A673 (cell line): ENCODE measurements around the gene HIBCH. TPM values are rescaled to one million over a fixed set of nuclear protein-coding genes. Genes with fewer than 3 reads are reported as not detected.

Experiments
- BruUV-seq: library from RNA; stranded (reverse); fragments of 400-500 nt; replicated peaks from 2 replicates; lab custom pipeline; 2021; lab: Mats Ljungman, UMichigan
- CTCF ChIA-PET: fragments of 300-600 bp; sonication (Branson Sonifier 250); formaldehyde crosslinking; loops from one replicate; lab custom pipeline; 2022; ENCODE audit warnings: antibody characterized with exemption; lab: Charles Lee
- POLR2A ChIA-PET: fragments of 300-600 bp; sonication (Branson Sonifier 250); formaldehyde crosslinking; loops from one replicate; lab custom pipeline; 2022; ENCODE audit warnings: antibody characterized with exemption; ENCODE audit not compliant: low non-redundant PET; lab: Charles Lee
- DNase-seq: peaks from one replicate; pipeline ENCODE4 v3.0.0-alpha.2; 2015; ENCODE audit warnings: low spot score
- H3K27ac ChIP-seq: fragments of 200-600 bp; sonication (generic); 2 replicates; pipeline ENCODE4 v1.5.1; 2016; ENCODE audit warnings: mixed run types, low read depth, mild to moderate bottlenecking, mixed read lengths, antibody characterized with exemption, low read length; ENCODE audit not compliant: poor library complexity, severe bottlenecking
- H3K27me3 ChIP-seq: fragments of 200-600 bp; sonication (generic); replicated peaks from 2 replicates; pipeline ENCODE4 v1.6.1; 2017; ENCODE audit warnings: mixed run types, low read depth, mild to moderate bottlenecking, mixed read lengths, antibody characterized with exemption, low read length; ENCODE audit not compliant: insufficient read depth, poor library complexity
- H3K36me3 ChIP-seq: fragments of 200-600 bp; sonication (generic); 2 replicates; pipeline ENCODE4 v1.6.1; 2016; ENCODE audit warnings: mixed run types, mild to moderate bottlenecking, mixed read lengths, antibody characterized with exemption, low read length; ENCODE audit not compliant: insufficient read depth, poor library complexity, severe bottlenecking
- H3K4me1 ChIP-seq: fragments of 200-600 bp; sonication (generic); 2 replicates; pipeline ENCODE4 v1.6.1; 2017; ENCODE audit warnings: mixed run types, mild to moderate bottlenecking, mixed read lengths, antibody characterized with exemption, low read length; ENCODE audit not compliant: insufficient read depth, poor library complexity, severe bottlenecking
- H3K4me3 ChIP-seq: fragments of 200-600 bp; sonication (generic); 2 replicates; pipeline ENCODE4 v1.5.1; 2016; ENCODE audit warnings: low read depth, mixed run types, mild to moderate bottlenecking, mixed read lengths, low read length; ENCODE audit not compliant: poor library complexity, severe bottlenecking
- H3K9me3 ChIP-seq: fragments of 200-600 bp; sonication (generic); 2 replicates; pipeline ENCODE4 v1.6.1; 2016; ENCODE audit warnings: mixed run types, low read depth, mild to moderate bottlenecking, mixed read lengths, antibody characterized with exemption, low read length; ENCODE audit not compliant: poor library complexity, severe bottlenecking
- EZH2 ChIP-seq: fragments of 200-600 bp; sonication (generic); IDR thresholded peaks from 2 replicates; pipeline ENCODE4 v1.6.1; 2017; ENCODE audit warnings: borderline replicate concordance, low read depth, mild to moderate bottlenecking, mixed read lengths, antibody characterized with exemption, low read length; ENCODE audit not compliant: poor library complexity, severe bottlenecking
- intact Hi-C: fragments of 100-400 bp; cut with micrococcal nuclease; formaldehyde crosslinking; loops from one replicate; pipeline ENCODE4 v1.10.0; 2022; ENCODE audit not compliant: unreplicated experiment
- total RNA-seq: library from RNA; stranded (reverse); gene quantifications from 2 replicates; pipeline ENCODE4 v1.2.3, GENCODE V29; 2021
- TF ChIP-seq, protein P1 (sequence below): fragments of 300-800, 200-600 bp; sonication (generic); conservative IDR thresholded peaks from 2 replicates; pipeline ENCODE4 v1.5.1; 2017; ENCODE audit warnings: low read depth, mild to moderate bottlenecking, antibody characterized with exemption, low read length, moderate library complexity, mixed read lengths

The HIBCH gene
- total RNA-seq, 1 experiment from 2014 or later: 43.3 TPM

DNA sequence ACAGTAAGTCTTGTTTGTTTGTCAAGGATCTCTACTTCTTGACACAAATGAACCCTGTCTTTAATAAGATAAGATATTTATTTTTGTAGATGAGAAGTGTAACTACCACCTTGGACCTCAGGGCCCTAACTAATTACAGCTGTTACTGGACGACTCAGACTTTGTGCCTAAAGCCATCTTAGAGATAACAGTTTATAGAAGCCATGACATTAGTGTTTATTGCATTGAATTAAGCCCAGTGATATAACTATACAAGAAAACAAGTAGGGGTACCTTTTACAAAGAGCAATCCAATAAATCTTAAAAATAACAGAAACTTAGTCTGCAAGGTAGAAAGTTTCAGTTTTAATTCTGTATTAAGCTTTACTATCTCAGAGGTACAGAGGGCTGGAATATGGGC, 119.0 kb downstream of the HIBCH start:
- Histone ChIP-seq H3K27me3 (no peaks in the 10 kb centered on the region), H3K9me3 (no peaks in the 10 kb centered on the region), H3K36me3 (no peaks in the 10 kb centered on the region), H3K27ac (no peak overlapping the region), H3K4me3 (no peak overlapping the region), H3K4me1 (no peaks in the 10 kb centered on the region)
- no peak for DNase-seq
- ChIA-PET POLR2A (no interaction called here), CTCF (no interaction called here)
- intact Hi-C loops: no loop called here
- no TSS peak for BruUV-seq
- TF ChIP-seq, protein P1, sequence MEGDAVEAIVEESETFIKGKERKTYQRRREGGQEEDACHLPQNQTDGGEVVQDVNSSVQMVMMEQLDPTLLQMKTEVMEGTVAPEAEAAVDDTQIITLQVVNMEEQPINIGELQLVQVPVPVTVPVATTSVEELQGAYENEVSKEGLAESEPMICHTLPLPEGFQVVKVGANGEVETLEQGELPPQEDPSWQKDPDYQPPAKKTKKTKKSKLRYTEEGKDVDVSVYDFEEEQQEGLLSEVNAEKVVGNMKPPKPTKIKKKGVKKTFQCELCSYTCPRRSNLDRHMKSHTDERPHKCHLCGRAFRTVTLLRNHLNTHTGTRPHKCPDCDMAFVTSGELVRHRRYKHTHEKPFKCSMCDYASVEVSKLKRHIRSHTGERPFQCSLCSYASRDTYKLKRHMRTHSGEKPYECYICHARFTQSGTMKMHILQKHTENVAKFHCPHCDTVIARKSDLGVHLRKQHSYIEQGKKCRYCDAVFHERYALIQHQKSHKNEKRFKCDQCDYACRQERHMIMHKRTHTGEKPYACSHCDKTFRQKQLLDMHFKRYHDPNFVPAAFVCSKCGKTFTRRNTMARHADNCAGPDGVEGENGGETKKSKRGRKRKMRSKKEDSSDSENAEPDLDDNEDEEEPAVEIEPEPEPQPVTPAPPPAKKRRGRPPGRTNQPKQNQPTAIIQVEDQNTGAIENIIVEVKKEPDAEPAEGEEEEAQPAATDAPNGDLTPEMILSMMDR: no peak
- no peak for TF ChIP-seq EZH2

DNA sequence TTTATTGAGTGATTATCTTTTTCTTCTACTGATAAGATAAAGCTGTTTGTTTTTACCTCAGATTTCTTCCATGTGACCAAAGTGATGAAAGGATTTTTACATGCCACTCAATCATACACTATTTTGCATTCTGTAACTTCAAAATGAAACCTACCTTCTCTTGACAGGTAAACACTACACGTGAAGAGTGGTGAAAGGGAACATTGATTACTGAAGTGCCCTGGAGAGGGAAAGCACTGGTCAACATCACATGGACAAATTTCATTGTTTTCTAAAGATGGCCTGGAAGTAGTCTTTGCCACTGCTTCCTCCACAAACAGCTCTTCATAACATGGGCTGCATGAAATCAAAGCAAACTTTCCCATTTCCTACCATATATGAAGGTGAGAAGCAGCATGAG, 120.1 kb downstream of the HIBCH start:
- TF ChIP-seq, protein P1: no peak
- TF ChIP-seq EZH2: no peak
- Histone ChIP-seq H3K4me1 (no peaks in the 10 kb centered on the region), H3K4me3 (no peak overlapping the region), H3K27ac (no peak overlapping the region), H3K36me3 (no peaks in the 10 kb centered on the region), H3K9me3 (no peaks in the 10 kb centered on the region), H3K27me3 (no peaks in the 10 kb centered on the region)
- CTCF ChIA-PET: no interaction called here
- POLR2A ChIA-PET: no interaction called here
- no peak for DNase-seq
- BruUV-seq: no TSS peak
- intact Hi-C loops: no loop called here

DNA sequence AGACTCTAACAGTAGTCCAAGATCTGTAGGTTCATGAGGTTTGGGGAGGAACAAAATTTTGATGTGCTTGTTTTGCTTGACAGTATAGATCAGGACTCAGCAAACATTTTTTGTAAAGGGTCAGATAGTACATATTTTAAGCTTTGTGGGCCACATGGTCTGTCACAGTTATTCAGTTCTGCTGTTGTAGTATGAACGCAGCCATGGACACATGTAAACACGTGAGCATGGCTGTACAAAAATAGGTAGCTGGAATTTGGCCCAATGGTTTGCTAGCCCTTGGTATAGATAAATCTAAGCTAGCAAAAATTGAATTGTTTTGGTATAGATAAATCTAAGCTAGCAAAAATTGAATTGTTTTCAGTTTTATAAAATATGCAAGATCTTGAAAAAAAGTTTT, 120.5 kb downstream of the HIBCH start:
- POLR2A ChIA-PET: no interaction called here
- BruUV-seq: no TSS peak
- no peak for DNase-seq
- CTCF ChIA-PET: no interaction called here
- Histone ChIP-seq H3K4me1 (no peaks in the 10 kb centered on the region), H3K27ac (no peak overlapping the region), H3K36me3 (no peaks in the 10 kb centered on the region), H3K4me3 (no peak overlapping the region), H3K9me3 (no peaks in the 10 kb centered on the region), H3K27me3 (no peaks in the 10 kb centered on the region)
- TF ChIP-seq EZH2: no peak
- TF ChIP-seq, protein P1: no peak
- intact Hi-C loops: no loop called here
